HepG2 (cell line): ENCODE results near the gene INTU. TPM values are rescaled to one million over a fixed set of nuclear protein-coding genes. Genes with fewer than 3 reads are reported as not detected.

Experiments
- ATAC-seq: fragments of 200-7000 bp; cut with Tn5 transposase; 3 replicates; pipeline ENCODE4 v1.9.1; 2020; ENCODE audit warnings: mild to moderate bottlenecking, moderate library complexity
- BruUV-seq: library from RNA; stranded (reverse); fragments of 400-500 nt; replicated peaks from 2 replicates; lab custom pipeline; 2021; lab: Mats Ljungman, UMichigan
- CTCF ChIA-PET: fragments of 300-600 bp; formaldehyde crosslinking; extraction: SDS; loops from one replicate; lab custom pipeline; 2021; ENCODE audit warnings: low total read pairs, inconsistent platforms, low intra/inter-chr PET ratio; lab: Yijun Ruan, JAX
- POLR2A ChIA-PET: fragments of 350-600 bp; sonication (Branson Sonifier 250); formaldehyde crosslinking; loops from one replicate; lab custom pipeline; 2020; ENCODE audit warnings: antibody characterized with exemption, inconsistent platforms; lab: Yijun Ruan, JAX
- DNase-seq: peaks from one replicate; pipeline ENCODE4 v3.0.0-alpha.2; 2015; ENCODE audit warnings: low spot score
- FAIRE-seq: peaks from 3 replicates; lab custom pipeline; 2011; peaks lifted over from hg19 to GRCh38; lab: Jason Lieb, UNC
- H2AFZ ChIP-seq: one replicate; pipeline ENCODE4 v1.6.1; 2011; ENCODE audit warnings: low read length, inconsistent platforms
- H3K27ac ChIP-seq: fragments of 300-600 bp; 3 replicates; pipeline ENCODE4 v1.8.0; 2011; ENCODE audit warnings: mixed run types, mild to moderate bottlenecking, mixed read lengths, low read length, inconsistent platforms; ENCODE audit not compliant: insufficient read depth; ENCODE audit errors: extremely low read length
- H3K27me3 ChIP-seq, 2 experiments: fragments of 200-600 bp in 1 of 2; 2 replicates in 1 of 2; 3 replicates in 1 of 2; pipeline versions ENCODE4 v1.6.0 to v1.8.0; 2011; ENCODE audit warnings: low read length in 2 of 2, mild to moderate bottlenecking in 2 of 2, moderate library complexity in 2 of 2, inconsistent platforms in 1 of 2; ENCODE audit not compliant: insufficient read depth in 2 of 2, control insufficient read depth in 1 of 2
- H3K36me3 ChIP-seq, 2 experiments: fragments of 200-600 bp in 1 of 2; replicated peaks in 1 of 2; 2 replicates in 1 of 2; 3 replicates in 1 of 2; pipeline versions ENCODE4 v1.5.1 to v1.8.0; 2011; ENCODE audit warnings: low read length in 2 of 2, inconsistent platforms in 1 of 2; ENCODE audit not compliant: insufficient read depth in 2 of 2, control insufficient read depth in 1 of 2
- H3K4me1 ChIP-seq: 2 replicates; pipeline ENCODE4 v1.5.1; 2012; ENCODE audit warnings: low read length, inconsistent platforms; ENCODE audit not compliant: insufficient read depth
- H3K4me2 ChIP-seq: 2 replicates; pipeline ENCODE4 v1.6.0; 2011; ENCODE audit warnings: low read depth, low read length, inconsistent platforms
- H3K4me3 ChIP-seq, 3 experiments: fragments of 200-600 bp in 1 of 3; sonication (generic), shearing (Covaris generic) in 1 of 3; replicated peaks in 1 of 3; 2 replicates each; pipeline ENCODE4 v1.5.1; 2011 to 2016; ENCODE audit warnings: low read length in 3 of 3, inconsistent platforms in 2 of 3, low read depth in 2 of 3, mild to moderate bottlenecking in 2 of 3, control low read depth in 1 of 3, mixed read lengths in 1 of 3; ENCODE audit not compliant: insufficient read depth in 1 of 3
- H3K79me2 ChIP-seq: one replicate; pipeline ENCODE4 v1.6.1; 2011; ENCODE audit warnings: low read length, inconsistent platforms; ENCODE audit not compliant: insufficient read depth
- H3K9ac ChIP-seq: 2 replicates; pipeline ENCODE4 v1.6.0; 2011; ENCODE audit warnings: mild to moderate bottlenecking, low read depth, low read length, inconsistent platforms; ENCODE audit not compliant: insufficient read depth
- H3K9me3 ChIP-seq: 2 replicates; pipeline ENCODE4 v1.5.1; 2012; ENCODE audit warnings: mild to moderate bottlenecking, low read length
- H4K20me1 ChIP-seq: 2 replicates; pipeline ENCODE4 v1.6.0; 2011; ENCODE audit warnings: inconsistent platforms, mild to moderate bottlenecking, low read length, moderate library complexity; ENCODE audit not compliant: insufficient read depth
- YY1 ChIP-seq: IDR thresholded peaks from 2 replicates; pipeline ENCODE4 v1.6.1; 2011; ENCODE audit warnings: low read length, low read depth, moderate library complexity, mild to moderate bottlenecking; ENCODE audit not compliant: insufficient read depth, insufficient replicate concordance
- ZNF10 ChIP-seq: sonication (generic); formaldehyde crosslinking; IDR thresholded peaks from 2 replicates; pipeline ENCODE4 v1.4.0; 2020; ENCODE audit warnings: mild to moderate bottlenecking, low read depth, missing genetic modification reagents, borderline replicate concordance
- ZNF431 ChIP-seq: sonication (generic); formaldehyde crosslinking; IDR thresholded peaks from 2 replicates; pipeline ENCODE4 v1.9.0; 2022; ENCODE audit warnings: missing genetic modification reagents, low read depth, mild to moderate bottlenecking, borderline replicate concordance
- ZNF75D ChIP-seq: sonication (generic); formaldehyde crosslinking; IDR thresholded peaks from 2 replicates; pipeline ENCODE4 v1.8.1; 2023; ENCODE audit warnings: missing genetic modification reagents, mild to moderate bottlenecking, borderline replicate concordance
- ZSCAN30 ChIP-seq: sonication (generic); formaldehyde crosslinking; IDR thresholded peaks from 2 replicates; pipeline ENCODE4 v1.5.0; 2020; ENCODE audit warnings: mild to moderate bottlenecking, missing genetic modification reagents
- WGBS: methylation state at CpG from one replicate; pipeline ENCODE4 v1.1.6; 2017; ENCODE audit warnings: low lambda C conversion rate; 5-methylcytosine and 5-hydroxymethylcytosine counted together
- in situ Hi-C: cut with HindIII; loops from 2 replicates; pipeline ENCODE4 v1.10.0; 2017; ENCODE audit warnings: low pct_unique_long_range_greater_than_20kb; ENCODE audit not compliant: extremely low pct_ligation_motif_present
- intact Hi-C: fragments of 100-400 bp; cut with micrococcal nuclease; formaldehyde crosslinking; loops from one replicate; pipeline ENCODE4 v1.10.0; 2022; ENCODE audit not compliant: unreplicated experiment
- polyA plus RNA-seq, 8 experiments: library from polyadenylated mRNA; depleted of rRNA in 3 of 8; stranded (reverse) in 7 of 8; unstranded in 1 of 8; fragments of >200 nt; fragmentation: Illumina TruSeq in 4 of 8; extraction: Trizol in 4 of 8; gene quantifications; 2 replicates each; pipeline versions ENCODE4 v1.2.1 to v1.2.3, GENCODE V29; 2011 to 2016; ENCODE audit warnings: low read depth in 4 of 8, missing spikeins in 1 of 8, mixed read lengths in 1 of 8; ENCODE audit not compliant: insufficient read depth in 1 of 8
- total RNA-seq, 5 experiments: library from RNA; depleted of rRNA; stranded (reverse); fragments of >200 nt; fragmentation: Illumina TruSeq; extraction: Trizol; gene quantifications; 2 replicates each; pipeline ENCODE4 v1.2.3, GENCODE V29; 2016; ENCODE audit warnings: low read depth in 1 of 5
- TF ChIP-seq, protein P1 (sequence below): sonication (generic); formaldehyde crosslinking; IDR thresholded peaks from 2 replicates; pipeline ENCODE4 v1.8.1; 2023; ENCODE audit warnings: mild to moderate bottlenecking, missing genetic modification reagents
- TF ChIP-seq, protein P2 (sequence below): IDR thresholded peaks from 2 replicates; pipeline ENCODE4 v1.6.1; 2012; ENCODE audit warnings: low read length, improper control_type of control experiment
- TF ChIP-seq, protein P3 (sequence below): sonication (generic); formaldehyde crosslinking; IDR thresholded peaks from 2 replicates; pipeline ENCODE4 v1.4.0; 2020; ENCODE audit warnings: mild to moderate bottlenecking, missing genetic modification reagents
- TF ChIP-seq, protein P4 (sequence below): IDR thresholded peaks from 2 replicates; pipeline ENCODE4 v1.6.1; 2012; ENCODE audit warnings: low read depth, low read length, improper control_type of control experiment

INTU gene
- total and polyA plus RNA-seq, 2 of the 13 experiments (the other 11 are each of a cell fraction or from before 2014, with no cell fraction given) = 5.3 to 6.2 TPM

DNA sequence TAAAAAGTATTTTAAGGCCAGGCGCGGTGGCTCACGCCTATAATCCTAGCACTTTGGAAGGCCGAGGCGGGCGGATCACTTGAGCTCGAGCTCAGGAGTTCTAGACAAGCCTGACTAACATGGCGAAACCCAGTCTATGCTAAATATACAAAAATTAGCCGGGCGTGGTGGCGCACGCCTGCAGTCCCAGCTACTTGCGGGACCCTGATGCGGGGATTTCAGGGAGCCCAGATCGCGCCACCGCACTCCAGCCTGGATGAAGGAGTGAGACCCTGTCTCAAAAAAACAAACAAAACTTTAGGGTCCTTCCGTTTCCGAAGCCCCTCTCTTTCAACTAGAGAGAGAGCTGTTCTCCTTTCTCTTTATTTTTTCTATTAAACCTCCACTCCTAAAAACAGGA, 98.6 kb downstream of the INTU start:
- no peaks in the 10 kb centered on the region for H4K20me1 ChIP-seq
- WGBS = 65% methylated on average over 19 of the region's 19 CpGs
- TF ChIP-seq ZNF431 (no peak), ZSCAN30 (CRISPR knock-in tag) (no peak), ZNF10 (CRISPR knock-in tag) (no peak), YY1 (no peak), ZNF75D (CRISPR knock-in tag) (no peak)
- TF ChIP-seq, protein P1, sequence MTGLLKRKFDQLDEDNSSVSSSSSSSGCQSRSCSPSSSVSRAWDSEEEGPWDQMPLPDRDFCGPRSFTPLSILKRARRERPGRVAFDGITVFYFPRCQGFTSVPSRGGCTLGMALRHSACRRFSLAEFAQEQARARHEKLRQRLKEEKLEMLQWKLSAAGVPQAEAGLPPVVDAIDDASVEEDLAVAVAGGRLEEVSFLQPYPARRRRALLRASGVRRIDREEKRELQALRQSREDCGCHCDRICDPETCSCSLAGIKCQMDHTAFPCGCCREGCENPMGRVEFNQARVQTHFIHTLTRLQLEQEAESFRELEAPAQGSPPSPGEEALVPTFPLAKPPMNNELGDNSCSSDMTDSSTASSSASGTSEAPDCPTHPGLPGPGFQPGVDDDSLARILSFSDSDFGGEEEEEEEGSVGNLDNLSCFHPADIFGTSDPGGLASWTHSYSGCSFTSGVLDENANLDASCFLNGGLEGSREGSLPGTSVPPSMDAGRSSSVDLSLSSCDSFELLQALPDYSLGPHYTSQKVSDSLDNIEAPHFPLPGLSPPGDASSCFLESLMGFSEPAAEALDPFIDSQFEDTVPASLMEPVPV (CRISPR knock-in tag) = no peak
- TF ChIP-seq, protein P2, sequence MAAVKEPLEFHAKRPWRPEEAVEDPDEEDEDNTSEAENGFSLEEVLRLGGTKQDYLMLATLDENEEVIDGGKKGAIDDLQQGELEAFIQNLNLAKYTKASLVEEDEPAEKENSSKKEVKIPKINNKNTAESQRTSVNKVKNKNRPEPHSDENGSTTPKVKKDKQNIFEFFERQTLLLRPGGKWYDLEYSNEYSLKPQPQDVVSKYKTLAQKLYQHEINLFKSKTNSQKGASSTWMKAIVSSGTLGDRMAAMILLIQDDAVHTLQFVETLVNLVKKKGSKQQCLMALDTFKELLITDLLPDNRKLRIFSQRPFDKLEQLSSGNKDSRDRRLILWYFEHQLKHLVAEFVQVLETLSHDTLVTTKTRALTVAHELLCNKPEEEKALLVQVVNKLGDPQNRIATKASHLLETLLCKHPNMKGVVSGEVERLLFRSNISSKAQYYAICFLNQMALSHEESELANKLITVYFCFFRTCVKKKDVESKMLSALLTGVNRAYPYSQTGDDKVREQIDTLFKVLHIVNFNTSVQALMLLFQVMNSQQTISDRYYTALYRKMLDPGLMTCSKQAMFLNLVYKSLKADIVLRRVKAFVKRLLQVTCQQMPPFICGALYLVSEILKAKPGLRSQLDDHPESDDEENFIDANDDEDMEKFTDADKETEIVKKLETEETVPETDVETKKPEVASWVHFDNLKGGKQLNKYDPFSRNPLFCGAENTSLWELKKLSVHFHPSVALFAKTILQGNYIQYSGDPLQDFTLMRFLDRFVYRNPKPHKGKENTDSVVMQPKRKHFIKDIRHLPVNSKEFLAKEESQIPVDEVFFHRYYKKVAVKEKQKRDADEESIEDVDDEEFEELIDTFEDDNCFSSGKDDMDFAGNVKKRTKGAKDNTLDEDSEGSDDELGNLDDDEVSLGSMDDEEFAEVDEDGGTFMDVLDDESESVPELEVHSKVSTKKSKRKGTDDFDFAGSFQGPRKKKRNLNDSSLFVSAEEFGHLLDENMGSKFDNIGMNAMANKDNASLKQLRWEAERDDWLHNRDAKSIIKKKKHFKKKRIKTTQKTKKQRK = no peak
- TF ChIP-seq, protein P3, sequence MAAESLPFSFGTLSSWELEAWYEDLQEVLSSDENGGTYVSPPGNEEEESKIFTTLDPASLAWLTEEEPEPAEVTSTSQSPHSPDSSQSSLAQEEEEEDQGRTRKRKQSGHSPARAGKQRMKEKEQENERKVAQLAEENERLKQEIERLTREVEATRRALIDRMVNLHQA (CRISPR knock-in tag) = no peak
- TF ChIP-seq, protein P4, sequence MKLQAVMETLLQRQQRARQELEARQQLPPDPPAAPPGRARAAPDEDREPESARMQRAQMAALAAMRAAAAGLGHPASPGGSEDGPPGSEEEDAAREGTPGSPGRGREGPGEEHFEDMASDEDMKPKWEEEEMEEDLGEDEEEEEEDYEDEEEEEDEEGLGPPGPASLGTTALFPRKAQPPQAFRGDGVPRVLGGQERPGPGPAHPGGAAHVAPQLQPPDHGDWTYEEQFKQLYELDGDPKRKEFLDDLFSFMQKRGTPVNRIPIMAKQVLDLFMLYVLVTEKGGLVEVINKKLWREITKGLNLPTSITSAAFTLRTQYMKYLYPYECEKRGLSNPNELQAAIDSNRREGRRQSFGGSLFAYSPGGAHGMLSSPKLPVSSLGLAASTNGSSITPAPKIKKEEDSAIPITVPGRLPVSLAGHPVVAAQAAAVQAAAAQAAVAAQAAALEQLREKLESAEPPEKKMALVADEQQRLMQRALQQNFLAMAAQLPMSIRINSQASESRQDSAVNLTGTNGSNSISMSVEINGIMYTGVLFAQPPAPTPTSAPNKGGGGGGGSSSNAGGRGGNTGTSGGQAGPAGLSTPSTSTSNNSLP = no peak
- TF ChIP-seq, all 625 proteins: peak for 0
- H2AFZ ChIP-seq = no peak overlapping the region
- FAIRE-seq = no peak
- no peaks in the 10 kb centered on the region for H3K36me3 ChIP-seq
- in situ Hi-C loops (loop anchor here (5.0 kb wide), 1 partner anchor 129 kb away; no protein-coding TSS in a partner anchor), intact Hi-C loops (loop anchor here (5.0 kb wide), 1 partner anchor 109 kb away; no protein-coding TSS in a partner anchor)
- H3K4me1 ChIP-seq = no peaks in the 10 kb centered on the region
- H3K9me3 ChIP-seq = no peaks in the 10 kb centered on the region
- H3K27me3 ChIP-seq = no peaks in the 10 kb centered on the region; a peak in 1 of 5 replicates
- no peak overlapping the region for H3K4me3 ChIP-seq
- CTCF ChIA-PET = interaction anchor here (2.7 kb wide), 1 partner anchor 126 kb away, joined by 43 read pairs; no protein-coding TSS in a partner anchor
- H3K9ac ChIP-seq = no peak overlapping the region
- no peak for ATAC-seq
- no peak for DNase-seq
- H3K79me2 ChIP-seq = no peaks in the 10 kb centered on the region
- no peak overlapping the region for H3K27ac ChIP-seq
- H3K4me2 ChIP-seq = no peak overlapping the region
- BruUV-seq = no TSS peak
- POLR2A ChIA-PET = no interaction called here
